22Rv1 (cell line): ENCODE measurements around the gene OGDH.

ENCODE experiments used
- H3K27ac ChIP-seq: fragments of 450-650 bp; 2 replicates; pipeline ENCODE4 v1.5.1; 2017
- CTCF ChIP-seq: fragments of 450-650 bp; IDR thresholded peaks from 2 replicates; pipeline ENCODE4 v1.5.1; 2017; ENCODE audit warnings: mild to moderate bottlenecking
- ZFX ChIP-seq: fragments of 450-650 bp; IDR thresholded peaks from 2 replicates; pipeline ENCODE4 v1.6.1; 2017; ENCODE audit warnings: antibody characterized with exemption, borderline replicate concordance

The OGDH gene

DNA sequence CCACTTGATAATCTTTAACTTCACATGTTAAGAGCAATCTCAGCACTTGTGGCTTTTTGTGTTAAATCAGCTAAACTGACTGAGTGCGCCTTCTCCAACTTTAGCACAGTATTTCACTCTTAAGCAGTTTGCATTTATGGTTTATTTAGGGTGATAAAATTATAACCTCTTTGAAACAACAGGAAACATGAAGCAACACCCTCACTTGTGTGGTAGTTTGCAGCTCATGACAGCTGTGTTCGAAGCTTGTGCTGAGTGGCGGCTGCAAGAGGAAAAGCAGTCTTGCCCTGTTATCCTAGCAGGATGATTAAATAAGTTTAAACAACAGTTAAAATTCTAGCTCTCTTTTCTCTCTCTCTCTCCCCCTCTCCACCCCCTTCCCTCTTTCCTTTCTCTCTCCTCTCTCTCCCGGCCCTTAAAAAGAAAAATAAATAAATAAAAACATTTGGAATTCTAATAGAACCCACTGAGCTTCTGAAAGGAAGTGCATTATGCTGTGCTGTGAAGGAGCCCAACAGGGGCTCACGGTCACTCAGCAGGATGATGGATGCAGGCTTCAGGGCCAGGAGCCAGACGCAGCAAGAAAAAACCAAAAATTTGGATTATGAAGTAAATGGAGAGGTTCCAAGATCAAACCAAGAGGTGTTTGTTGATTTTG, 25.2 kb downstream of the OGDH start:
- H3K27ac ChIP-seq, result no peak overlapping the region
- no peak for TF ChIP-seq ZFX
- no peak for TF ChIP-seq CTCF

GRCh38 chr7:44632196-44632595, 25.8 kb downstream of the OGDH start:
- TF ChIP-seq CTCF (no peak), ZFX (no peak)
- no peak overlapping the region for H3K27ac ChIP-seq

GRCh38 chr7:44633254-44634186, 27.1 kb downstream of the OGDH start:
- peak overlapping the region; percentile 36 for H3K27ac ChIP-seq
- TF ChIP-seq ZFX, result no peak
- TF ChIP-seq CTCF, result no peak

GRCh38 chr7:44634187-44634838, 27.9 kb downstream of the OGDH start:
- H3K27ac ChIP-seq, result peak overlapping the region; percentile 36
- TF ChIP-seq ZFX, result no peak
- TF ChIP-seq CTCF, result no peak

DNA sequence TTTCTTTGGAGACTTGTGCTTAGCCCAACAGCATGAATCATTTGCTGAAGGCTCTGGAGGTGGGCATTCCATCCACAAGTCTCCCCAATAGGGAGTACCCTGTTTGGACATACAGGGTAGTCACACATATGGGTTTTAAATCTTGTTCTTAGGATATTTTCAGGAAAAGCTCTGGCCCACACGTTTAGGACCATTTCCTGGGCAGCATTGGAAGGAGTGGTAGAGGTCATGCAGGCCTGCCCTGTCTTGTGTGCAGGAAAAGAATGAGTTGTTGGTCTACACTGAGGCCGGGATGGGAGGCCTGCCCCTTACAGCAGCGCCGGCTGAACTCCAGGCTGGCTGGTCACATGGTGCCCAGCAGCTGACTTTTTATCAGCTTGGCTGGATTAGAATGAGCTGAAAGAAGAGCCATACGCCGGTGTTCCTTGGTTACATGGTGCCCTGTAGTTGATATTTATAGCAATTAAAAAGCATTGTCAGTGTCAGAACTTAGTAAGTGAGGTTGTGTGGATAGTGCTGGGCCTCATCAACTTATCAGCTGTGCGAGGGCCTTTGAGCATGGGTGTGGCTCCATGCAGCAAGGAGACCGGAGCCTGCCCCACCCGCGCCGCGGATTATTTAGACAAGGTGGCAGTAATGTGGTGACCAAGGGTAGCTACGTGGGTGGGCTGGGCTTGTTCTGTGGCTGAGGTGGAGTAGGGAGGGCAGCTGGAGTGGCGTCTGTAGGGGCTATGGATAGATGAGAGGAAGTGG, 28.6 kb downstream of the OGDH start:
- H3K27ac ChIP-seq, result peak overlapping the region; percentile 36; the same call in 1 of the 2 replicates
- TF ChIP-seq CTCF (no peak), ZFX (no peak)

GRCh38 chr7:44636041-44636584, 29.7 kb downstream of the OGDH start:
- no peak overlapping the region for H3K27ac ChIP-seq
- TF ChIP-seq CTCF (no peak), ZFX (no peak)
